Inflammatory macrophage treated with lipopolysaccharide for 1 hour (primary cell): ENCODE measurements around the gene PAK1.

Experiments
- DNase-seq, 2 donors: peaks; one replicate each; pipeline ENCODE4 v3.0.0-alpha.2; 2020 to 2022

Gene PAK1

GRCh38 chr11:77431813-77432212 is 42.1 kb downstream of the PAK1 start:
- no peak for DNase-seq

DNA sequence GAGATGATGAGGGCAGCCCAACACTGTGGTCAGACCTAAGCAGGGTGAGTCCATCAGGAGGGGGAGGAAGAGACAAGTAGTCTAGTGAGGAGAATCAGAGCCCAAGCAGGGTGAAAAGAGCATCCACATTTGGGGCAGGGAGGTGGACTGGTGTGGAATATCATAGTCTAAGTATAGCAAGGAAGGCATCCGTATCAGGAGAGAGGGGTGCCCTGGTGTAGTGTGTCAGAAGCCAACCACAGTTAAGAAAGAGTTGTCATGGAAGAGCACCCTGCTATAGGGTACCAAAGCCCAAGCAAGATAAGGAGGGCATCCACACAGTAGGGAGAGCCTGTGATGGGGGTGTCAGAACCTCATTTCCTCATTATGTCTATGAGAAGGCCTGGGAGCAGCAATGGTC is 45.3 kb downstream of the PAK1 start:
- no peak for DNase-seq

DNA sequence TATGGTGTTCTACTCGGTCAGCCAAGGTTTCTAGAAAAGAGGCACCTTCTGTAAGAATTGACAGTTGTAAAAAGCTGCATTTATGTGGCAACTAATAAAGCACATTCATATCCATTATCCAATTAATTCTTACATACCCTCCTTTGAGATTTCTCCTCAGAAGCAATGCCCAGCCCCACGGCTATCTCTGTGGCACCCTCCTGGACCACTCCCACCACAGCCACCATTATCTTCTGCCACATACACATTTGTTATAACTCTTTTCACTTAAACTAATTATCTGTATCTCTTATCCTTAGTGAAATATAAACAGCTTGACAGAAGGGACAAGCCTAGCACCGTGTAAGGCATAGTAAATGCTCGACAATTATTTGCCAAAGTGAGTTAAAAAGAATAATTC is 48.5 kb downstream of the PAK1 start:
- DNase-seq = no peak

DNA sequence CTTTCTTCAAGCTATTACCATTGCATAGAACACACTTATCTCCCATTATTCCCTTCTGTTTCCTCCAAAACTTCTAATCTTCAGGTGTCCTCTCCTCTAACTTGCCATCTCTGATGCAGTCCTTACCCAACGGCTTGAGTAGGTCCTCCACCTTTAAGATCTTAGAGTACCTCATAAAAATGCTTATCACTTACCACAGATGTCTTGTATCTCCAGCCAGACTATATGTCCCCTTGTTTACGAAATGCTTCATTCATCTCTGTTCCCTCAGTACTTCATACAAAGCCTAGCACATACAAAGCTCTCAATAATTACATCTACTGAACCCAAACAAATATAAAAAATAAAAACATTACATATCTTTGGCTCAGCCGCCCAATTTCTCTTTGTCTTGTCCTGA is 49.2 kb downstream of the PAK1 start:
- no peak for DNase-seq

- no peak for DNase-seq
Measured at GRCh38 chr11:77423624-77424023, 50.3 kb downstream of the PAK1 start.

DNA sequence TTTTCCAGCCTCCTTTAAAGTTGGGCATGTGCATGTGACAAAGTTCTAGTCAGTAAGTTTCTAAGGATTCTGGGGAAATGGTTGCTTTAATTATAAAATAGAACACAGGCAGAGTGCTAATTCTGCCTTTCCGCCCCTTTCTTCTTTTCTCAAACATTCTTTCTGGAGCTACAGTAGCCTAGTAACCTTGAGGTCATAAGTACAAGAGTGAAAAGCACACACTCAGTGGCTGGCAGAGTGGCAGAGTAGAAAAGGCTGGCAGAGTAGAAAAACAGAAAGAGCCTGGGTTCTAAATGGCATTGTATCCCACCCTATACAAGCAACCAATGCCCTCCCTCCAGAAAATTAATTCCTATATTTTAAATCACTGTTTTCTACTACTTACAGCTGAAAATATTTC is 51.2 kb downstream of the PAK1 start:
- no peak for DNase-seq

DNA sequence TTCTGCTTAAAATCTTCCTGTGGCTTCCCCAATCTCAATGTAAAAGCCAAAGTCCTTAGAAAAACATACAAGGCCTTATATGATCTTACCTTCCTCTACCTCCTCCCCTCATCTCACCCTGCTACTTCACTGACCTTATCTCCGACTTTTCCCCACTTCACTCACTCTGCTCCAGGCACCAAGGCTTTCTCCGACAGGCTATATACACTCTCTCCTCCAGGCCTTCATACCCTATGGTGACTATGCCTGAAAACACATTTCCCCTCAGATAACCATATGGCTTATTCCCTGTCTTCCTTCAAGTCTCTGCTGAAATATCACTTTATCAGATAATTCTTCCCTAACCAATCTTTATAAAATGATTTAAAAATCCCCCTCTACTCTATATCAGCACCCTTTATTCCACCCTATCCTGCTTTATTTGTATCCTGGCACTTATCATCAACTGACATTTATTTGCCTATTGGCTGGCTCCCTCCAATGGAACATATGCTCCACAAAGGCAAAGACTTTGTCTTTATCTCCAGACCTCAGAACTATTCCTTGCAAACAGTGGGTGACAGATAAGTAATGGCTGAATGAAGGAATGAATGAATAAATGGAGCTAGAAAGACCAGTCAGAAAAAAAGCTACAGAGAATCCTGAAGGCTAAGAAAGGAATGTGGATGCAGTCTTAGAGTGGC is 52.7 kb downstream of the PAK1 start:
- DNase-seq = no peak

DNA sequence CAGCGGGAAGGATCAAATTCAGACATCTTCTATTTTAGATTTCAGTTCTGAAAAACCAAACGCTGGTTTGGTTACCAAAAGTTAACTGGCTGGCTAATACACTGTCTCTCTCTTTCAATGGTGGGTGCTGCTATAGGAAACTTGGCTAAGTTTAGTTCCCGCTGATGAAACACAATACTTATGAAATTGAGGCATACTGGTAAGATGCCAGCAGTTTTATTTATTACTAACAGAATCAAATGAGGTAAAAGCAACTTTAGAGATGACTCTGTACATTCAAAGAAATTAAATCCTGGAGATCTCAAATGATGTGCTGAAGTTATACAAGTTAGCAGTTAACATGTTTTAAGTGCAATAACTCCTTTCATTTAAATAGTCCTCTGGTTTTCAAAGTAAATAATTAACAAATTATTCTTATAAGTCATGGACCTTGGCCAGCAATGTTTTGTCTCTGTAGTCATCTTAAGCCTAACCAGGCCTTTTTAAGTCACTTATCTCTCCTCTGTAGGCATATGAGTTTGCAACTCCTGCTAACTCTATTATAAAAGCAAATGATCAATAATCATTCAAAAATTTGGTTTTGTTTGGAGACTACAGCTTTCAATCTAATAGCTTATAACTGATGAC is 54.8 kb downstream of the PAK1 start:
- DNase-seq = peak; percentile 30 to 51

DNA sequence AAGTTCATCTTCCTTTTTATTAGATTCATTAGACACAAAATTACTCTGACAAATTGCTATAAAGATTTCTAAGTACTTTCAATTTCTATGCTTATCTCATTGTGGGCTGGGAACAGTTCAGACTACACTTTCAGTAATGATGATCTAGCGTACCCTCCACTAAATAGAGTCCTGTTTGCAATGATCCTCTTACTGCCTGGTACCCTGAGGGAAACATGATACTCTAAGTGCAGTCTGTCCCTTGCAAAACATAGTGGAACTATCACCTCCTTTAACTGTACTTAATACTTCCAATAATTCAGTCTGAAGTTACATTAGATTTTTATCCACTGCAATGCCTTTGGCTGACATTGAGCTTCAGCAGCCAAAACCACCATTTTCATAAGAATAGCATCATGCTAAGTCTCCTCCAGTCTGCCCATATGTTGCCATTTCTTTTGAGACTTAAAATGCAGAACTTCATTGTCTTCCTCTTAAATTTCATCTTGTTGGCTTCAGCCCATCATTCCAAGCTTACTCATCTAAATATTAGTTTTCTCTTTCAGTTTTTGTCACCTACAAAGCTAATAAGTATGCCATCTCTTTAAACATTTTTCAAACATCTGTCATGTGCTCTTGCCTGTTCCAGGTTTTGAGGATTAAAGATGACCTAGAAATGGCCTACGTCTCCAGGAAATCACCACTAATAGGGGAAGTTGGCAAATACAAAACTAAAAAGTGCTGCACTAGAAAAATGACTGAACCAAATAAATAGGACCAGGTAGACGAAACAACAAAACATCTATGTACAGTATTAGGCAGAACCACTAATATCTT is 55.5 kb downstream of the PAK1 start:
- DNase-seq = peak; percentile 45 to 49

DNA sequence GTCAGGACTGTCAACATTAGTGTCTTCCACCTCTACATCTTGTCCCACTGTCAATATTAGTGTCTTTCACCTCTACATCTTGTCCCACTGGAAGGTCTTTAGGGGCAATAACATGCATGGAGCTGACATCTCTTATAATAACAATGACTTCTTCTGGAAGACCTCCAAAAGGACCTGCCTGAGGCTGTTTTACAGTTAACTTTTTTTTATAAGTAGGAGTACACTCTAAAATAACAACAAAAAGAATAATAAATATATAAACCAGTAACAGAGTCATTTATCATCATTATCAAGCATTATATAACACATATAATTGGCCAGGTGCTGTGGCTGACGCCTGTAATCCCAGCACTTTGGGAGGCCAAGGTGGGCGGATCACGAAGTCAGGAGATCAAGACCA is 57.5 kb downstream of the PAK1 start:
- no peak for DNase-seq

DNA sequence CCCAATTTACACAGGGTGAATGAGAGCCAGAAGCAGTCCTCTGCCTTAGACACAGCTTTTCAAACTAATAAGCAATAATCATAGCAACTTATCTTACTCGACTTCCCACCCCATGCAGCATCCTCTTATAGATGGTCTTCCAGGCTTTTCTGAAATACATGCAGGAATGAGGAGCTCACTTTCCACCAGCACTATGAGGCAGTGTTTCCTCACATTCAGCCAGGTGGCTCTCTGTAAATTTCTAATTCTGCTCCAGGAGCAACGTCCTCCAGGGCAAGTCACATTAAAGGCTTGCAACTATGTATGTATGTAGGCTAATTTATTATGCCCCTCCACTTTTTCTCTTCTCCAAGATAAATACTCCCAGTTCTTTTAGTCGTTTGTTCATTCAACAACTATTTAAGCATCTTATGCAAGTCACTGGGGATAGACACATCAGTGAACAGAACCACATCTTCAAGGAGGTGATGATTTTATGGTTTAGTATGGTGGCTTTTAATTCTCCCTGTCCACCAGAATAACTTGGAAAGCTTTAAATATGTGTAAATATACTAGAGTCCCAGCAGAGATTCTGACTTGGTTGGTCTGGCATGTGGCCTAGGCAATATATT is 59.9 kb downstream of the PAK1 start:
- DNase-seq = no peak

GRCh38 chr11:77412814-77413213 is 61.1 kb downstream of the PAK1 start:
- DNase-seq = no peak

DNA sequence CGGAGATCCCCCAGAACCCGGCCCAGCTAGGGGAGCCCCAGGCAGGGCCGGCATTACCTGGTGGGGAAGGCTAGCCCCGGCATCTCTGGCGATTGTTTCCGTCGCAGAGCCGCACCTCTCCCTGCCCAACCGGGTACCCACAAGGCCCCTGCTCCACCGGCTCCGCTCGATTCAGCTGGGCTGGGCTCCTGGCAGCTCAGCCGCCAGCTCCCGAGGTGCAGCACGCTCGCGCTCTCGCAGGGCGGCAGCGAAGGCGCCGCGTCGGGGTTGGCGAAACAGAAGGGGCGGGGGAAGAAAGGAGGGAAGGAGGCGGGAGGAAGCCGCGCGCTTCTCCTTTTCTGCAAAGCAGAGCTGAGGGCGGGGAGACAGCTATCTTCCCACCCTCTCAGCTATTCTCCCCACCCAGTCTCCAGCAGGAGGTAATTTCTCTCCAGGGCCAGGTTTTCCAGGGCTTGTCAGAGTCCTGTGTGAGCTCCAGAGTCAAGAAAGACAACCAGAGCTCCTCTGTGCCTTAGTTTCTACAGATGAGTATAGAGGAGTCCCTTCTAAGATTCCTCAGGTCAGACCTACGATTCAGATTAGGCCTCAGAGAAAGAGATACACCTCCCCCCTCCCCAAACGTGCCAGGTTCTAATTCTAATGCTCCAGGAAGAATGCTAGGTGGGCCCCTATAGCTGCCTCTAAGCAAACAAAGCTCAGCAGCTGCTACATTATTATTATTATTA is 62.0 kb downstream of the PAK1 start:
- peak; percentile 79 to 88 for DNase-seq

DNA sequence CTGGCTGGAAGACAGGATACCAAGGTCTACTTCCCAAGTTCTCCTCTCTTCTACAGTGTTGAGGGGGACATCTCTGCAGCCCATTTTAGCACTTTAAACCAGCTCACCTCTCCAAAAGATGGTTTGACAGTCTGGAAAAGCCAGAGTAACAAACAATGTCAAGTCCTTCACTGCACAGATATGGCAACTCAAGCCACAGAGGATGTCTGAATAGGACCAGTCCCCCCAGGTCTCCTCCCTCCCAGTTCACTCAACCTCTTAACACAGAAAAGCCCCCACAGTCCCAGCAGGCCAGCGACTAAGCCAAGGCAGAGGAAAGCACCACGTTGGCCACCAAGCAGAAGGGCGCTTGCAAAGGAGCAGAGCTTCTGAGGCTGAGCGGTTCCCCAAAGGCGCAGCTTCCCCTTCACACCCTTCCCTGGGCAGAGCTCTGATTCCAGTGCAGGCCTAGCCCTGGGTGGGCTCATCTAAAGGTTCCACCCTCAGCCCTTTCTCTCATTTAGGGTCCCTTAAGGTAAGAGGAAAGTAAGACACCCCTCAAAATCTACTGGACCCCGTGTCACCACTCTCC is 62.7 kb downstream of the PAK1 start:
- DNase-seq = peak; percentile 33 to 60

- peak in 1 of 2 donors; percentile 24 for DNase-seq
Measured at GRCh38 chr11:77410076-77410827, 63.6 kb downstream of the PAK1 start.

DNA sequence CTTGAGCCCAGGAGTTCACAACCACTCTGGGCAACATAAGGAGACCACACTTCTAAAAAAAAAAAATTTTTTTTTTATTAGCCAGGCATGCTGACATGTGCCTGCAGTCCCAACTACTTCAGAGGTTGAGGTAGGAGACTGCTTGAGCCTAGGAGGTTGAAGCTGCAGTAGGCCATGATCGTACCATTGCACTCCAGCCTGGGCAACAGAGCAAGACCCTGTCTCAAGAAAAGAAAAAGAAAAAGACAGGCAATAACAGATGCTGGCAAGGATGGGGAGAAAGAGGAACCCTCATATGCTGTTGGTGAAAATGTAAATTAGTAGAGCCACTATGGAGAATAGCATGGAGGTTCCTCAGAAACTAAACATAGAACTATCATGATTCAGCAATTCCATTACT is 64.8 kb downstream of the PAK1 start:
- DNase-seq = peak in 1 of 2 donors; percentile 27

GRCh38 chr11:77407613-77408012 is 66.3 kb downstream of the PAK1 start:
- DNase-seq = no peak

GRCh38 chr11:77406396-77406795 is 67.5 kb downstream of the PAK1 start:
- DNase-seq = no peak

DNA sequence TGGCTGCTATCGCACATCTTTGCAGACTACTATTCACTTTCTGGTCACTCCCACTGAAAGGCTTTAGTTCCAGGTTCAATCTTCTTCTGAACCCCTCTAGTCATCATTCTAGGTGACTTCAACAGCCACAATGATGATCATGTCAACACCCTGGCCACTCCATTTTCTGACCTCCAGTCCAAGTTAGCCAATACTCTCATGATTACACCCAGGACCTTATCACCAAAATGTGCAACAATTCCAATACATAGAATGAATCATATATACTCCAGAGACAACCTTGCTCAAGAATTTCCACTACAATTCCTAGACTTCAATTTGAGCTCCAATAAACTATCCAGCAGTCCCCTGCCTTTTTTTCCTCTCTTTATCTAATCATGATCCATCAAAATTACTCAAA is 70.7 kb downstream of the PAK1 start:
- peak; percentile 6 to 33 for DNase-seq

- no peak for DNase-seq
Measured at GRCh38 chr11:77402218-77402556, 71.7 kb downstream of the PAK1 start.

- DNase-seq = no peak
Measured at GRCh38 chr11:77401486-77402217, 72.2 kb downstream of the PAK1 start.
